GM12875 (cell line): ENCODE measurements around the gene OCEL1.
A peak's percentile ranks its signal among the peaks of the same experiment; 100 is the strongest.

ENCODE experiments used
- H3K4me3 ChIP-seq: one replicate; pipeline ENCODE4 v1.5.1; 2011; ENCODE audit warnings: low read depth, low read length, control low read depth
- CTCF ChIP-seq: IDR thresholded peaks from 2 replicates; pipeline ENCODE4 v1.5.1; 2011; ENCODE audit warnings: low read depth, mild to moderate bottlenecking, control low read depth, inconsistent platforms, low read length, moderate library complexity, borderline replicate concordance; ENCODE audit not compliant: insufficient read depth

The OCEL1 gene

DNA sequence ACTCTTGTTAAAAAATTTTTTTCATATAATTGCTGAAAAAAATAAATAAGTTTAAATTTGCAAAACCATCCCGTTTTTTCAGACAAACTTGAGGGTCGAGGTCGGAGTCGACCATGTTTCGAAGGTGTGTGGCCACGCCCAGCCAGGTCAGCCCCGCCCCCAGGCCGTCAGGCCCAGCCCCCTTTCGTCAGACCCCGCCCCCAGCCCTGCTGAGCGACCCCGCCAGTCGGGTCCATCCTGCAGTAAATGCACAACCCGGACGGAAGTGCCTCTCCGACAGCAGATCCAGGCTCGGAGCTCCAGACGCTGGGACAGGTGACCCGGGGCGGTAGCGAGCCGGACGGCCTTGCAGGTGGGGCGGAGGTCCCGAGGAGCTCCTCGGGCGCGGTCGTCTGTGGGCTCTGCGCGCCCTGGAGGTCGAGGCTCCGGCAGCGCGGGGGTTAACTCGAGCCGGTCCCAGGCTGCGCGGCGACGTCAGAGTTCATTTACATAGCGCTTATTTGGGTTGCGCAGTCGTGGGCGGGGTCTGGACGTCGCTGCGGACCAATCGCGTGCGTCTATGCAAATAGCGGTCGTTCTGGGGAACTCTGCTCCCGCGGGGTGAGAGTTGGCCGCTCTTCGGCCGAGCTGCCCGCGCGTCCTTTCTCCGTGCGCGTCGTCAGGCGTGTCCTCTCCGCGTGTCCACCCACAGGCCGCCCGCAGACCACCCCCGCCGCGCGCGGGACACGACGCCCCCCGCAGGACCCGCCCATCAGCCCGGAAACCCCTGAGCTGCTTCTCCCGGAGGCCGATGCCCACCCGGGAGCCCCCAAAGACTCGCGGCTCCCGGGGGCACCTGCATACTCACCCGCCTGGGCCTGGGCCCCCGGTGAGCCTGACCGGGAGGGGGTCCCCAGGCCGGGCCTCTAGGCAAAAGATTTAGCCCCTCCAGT, at the start of gene OCEL1:
TSS of gene OCEL1 (plus strand) at position 225 of the 932 bp plus-strand sequence. CDS start at position 247, 22 bp downstream.
- H3K4me3 ChIP-seq = peak within 1 kb of the TSS; percentile 70
- TF ChIP-seq CTCF = no peak

- no peak overlapping the region for H3K4me3 ChIP-seq
- TF ChIP-seq CTCF = no peak
These were observed 47.7 kb upstream of the OCEL1 start for GRCh38 chr19:17178291-17178690.

DNA sequence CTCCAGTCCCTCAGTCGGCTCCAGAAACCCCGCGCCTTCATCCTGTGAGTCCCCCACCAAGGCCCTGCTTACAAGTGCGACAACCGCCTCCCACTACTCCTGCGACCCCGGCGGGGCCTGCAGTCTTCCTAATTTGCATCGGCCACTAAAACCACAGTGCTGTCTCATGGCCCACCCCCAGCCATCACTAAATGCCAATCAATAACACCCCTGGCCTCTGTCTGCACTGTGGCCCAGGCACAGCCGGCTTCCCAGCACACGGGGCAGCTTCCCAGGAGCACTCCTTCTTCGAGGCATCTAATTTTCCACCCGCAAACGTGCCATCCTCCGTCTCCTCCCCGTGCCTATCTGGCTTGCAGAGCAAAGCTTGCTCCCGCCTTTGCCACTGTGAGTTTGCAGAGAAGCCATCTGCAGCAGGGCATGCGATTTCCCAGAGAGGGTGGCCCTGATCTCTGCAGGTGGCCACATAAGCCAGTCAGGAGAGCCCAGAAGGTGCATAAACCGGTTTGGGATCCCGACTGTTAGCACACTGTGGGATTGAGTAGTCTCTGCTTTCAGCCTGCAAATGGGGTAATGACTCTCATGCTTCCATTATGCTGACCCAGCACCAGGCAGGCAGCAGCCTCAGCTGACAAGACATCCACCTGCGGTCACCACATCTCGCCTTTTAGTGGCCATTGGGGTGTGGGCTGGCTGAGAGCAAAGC, 44.9 kb upstream of the OCEL1 start:
- no peak for TF ChIP-seq CTCF
- no peak overlapping the region for H3K4me3 ChIP-seq

GRCh38 chr19:17183271-17183761, 42.7 kb upstream of the OCEL1 start:
- peak; percentile 45; the same call in 1 of the 2 replicates for TF ChIP-seq CTCF
- H3K4me3 ChIP-seq = peak overlapping the region; percentile 19

DNA sequence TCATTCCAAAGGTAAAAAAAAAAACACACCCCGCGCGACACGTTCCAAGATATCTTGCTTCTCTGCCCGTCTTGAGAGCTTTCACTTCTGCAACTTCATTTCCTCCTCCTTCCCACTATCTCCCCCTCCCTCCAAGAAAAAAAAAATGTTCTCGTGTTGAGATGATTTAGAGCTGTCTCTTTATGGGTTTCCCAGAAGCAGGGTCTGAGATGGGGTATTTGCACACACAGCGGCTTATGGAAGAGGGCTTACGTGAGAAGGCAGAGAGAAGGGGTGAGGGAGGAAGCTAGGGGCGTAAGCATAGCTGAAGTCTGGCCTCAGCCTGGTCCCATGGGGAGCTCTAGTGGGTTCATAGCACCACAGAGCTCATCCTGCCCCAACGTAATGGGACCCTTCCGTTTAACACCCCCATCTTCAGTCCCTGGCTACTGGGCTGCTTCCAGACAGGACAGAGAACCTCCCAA, 42.1 kb upstream of the OCEL1 start:
- no peak overlapping the region for H3K4me3 ChIP-seq
- no peak for TF ChIP-seq CTCF

- no peak overlapping the region for H3K4me3 ChIP-seq
- no peak for TF ChIP-seq CTCF
These were observed 41.6 kb upstream of the OCEL1 start for GRCh38 chr19:17184371-17184841.
